GM12874 (cell line): ENCODE data around the gene CHST9.

Source experiments
- CTCF ChIP-seq: IDR thresholded peaks from 2 replicates; pipeline ENCODE4 v1.5.1; 2011; ENCODE audit warnings: low read depth, mild to moderate bottlenecking, control low read depth, low read length, moderate library complexity; ENCODE audit not compliant: insufficient read depth

The CHST9 gene

GRCh38 chr18:26999797-27000196 is 185.3 kb downstream of the CHST9 start:
- no peak for TF ChIP-seq CTCF

GRCh38 chr18:26993568-26993967 is 191.5 kb downstream of the CHST9 start:
- no peak for TF ChIP-seq CTCF

- no peak for TF ChIP-seq CTCF
Observed at GRCh38 chr18:26992926-26993325, 192.2 kb downstream of the CHST9 start.

GRCh38 chr18:26989842-26990241 is 195.3 kb downstream of the CHST9 start:
- no peak for TF ChIP-seq CTCF

GRCh38 chr18:26981360-26982082 is 203.6 kb downstream of the CHST9 start:
- TF ChIP-seq CTCF: no peak

GRCh38 chr18:26978812-26979341 is 206.2 kb downstream of the CHST9 start:
- TF ChIP-seq CTCF: no peak

GRCh38 chr18:26977781-26978180 is 207.3 kb downstream of the CHST9 start:
- TF ChIP-seq CTCF: no peak
